Small intestine (tissue), 7 donors: ENCODE measurements around the gene TMCC2. TPM values are rescaled to one million over a fixed set of nuclear protein-coding genes. Genes with fewer than 3 reads are reported as not detected.
"Not testable (repeated sequence)": the region's sequence is repeated elsewhere in the genome, so short reads cannot be mapped to it uniquely, and the experiment has no call there.

Experiments
- DNase-seq, 2 donors: peaks; one replicate each; pipeline versions ENCODE4 v3.0.0 to v3.0.0-alpha.2; 2013
- FAIRE-seq: peaks from 2 replicates; lab custom pipeline; 2012; peaks lifted over from hg19 to GRCh38; lab: Jason Lieb, UNC
- H3K27ac ChIP-seq, 3 donors: one replicate each; pipeline ENCODE4 v1.5.1; 2013; ENCODE audit warnings: low read length in 2 of 3, mild to moderate bottlenecking in 2 of 3, control low read depth in 1 of 3, inconsistent platforms in 1 of 3, low read depth in 1 of 3, moderate library complexity in 1 of 3
- H3K27me3 ChIP-seq, 3 donors: one replicate each; pipeline ENCODE4 v1.6.1; 2013; ENCODE audit warnings: low read length in 3 of 3, inconsistent platforms in 1 of 3; ENCODE audit not compliant: control insufficient read depth in 3 of 3, insufficient read depth in 3 of 3
- H3K36me3 ChIP-seq, 3 donors: one replicate each; pipeline ENCODE4 v1.6.1; 2013; ENCODE audit warnings: low read length in 3 of 3, inconsistent platforms in 1 of 3, low read depth in 1 of 3, mild to moderate bottlenecking in 1 of 3, moderate library complexity in 1 of 3; ENCODE audit not compliant: control insufficient read depth in 3 of 3, insufficient read depth in 2 of 3
- H3K4me1 ChIP-seq, 3 donors: one replicate each; pipeline ENCODE4 v1.6.1; 2013; ENCODE audit warnings: low read length in 2 of 3, inconsistent platforms in 1 of 3, low read depth in 1 of 3, mild to moderate bottlenecking in 1 of 3, moderate library complexity in 1 of 3; ENCODE audit not compliant: control insufficient read depth in 3 of 3, insufficient read depth in 2 of 3
- H3K4me3 ChIP-seq, 3 donors: one replicate each; pipeline ENCODE4 v1.5.1; 2013; ENCODE audit warnings: low read length in 3 of 3, control low read depth in 1 of 3, inconsistent platforms in 1 of 3, low read depth in 1 of 3, mild to moderate bottlenecking in 1 of 3, moderate library complexity in 1 of 3
- H3K9me3 ChIP-seq, 2 donors: one replicate each; pipeline ENCODE4 v1.6.1; 2013; ENCODE audit warnings: low read depth in 1 of 2, low read length in 1 of 2; ENCODE audit not compliant: control insufficient read depth in 2 of 2, insufficient read depth in 1 of 2
- WGBS, 3 donors: extraction: QIAGEN DNeasy Blood & Tissue Kit; methylation state at CpG; one replicate each; pipeline ENCODE4 v1.1.7; 2013; 5-methylcytosine and 5-hydroxymethylcytosine counted together
- polyA plus RNA-seq, 4 donors: library from polyadenylated mRNA; stranded (reverse) in 3 of 4; unstranded in 1 of 4; fragments of 200-250 nt in 3 of 4; fragments of 120-200 nt in 1 of 4; gene quantifications; one replicate each; pipeline versions ENCODE4 v1.2.1 to v1.2.3, GENCODE V29; 2013
- donor health status: healthy with polysubstance abuse.
- donor health status: control.
- donor health status: control.
- donor health status: Bipolar disorder and iron deficiency.
- donor health status: healthy.

TMCC2 gene
- polyA plus RNA-seq, 4 donors = 0.54 to 1.7 (median 0.96) TPM

GRCh38 chr1:205291596-205291995 is 63.9 kb downstream of the TMCC2 start:
- 87 to 96% (median 92%) methylated on average over 6 of the region's 6 CpGs for WGBS, 3 donors

GRCh38 chr1:205293350-205294074 is 65.8 kb downstream of the TMCC2 start:
- FAIRE-seq (no peak), DNase-seq (no peak)
- 90 to 98% (median 95%) methylated on average over 10 of the region's 10 CpGs for WGBS, 3 donors
- Histone ChIP-seq H3K36me3 (no peaks in the 10 kb centered on the region), H3K4me3 (no peak overlapping the region), H3K27ac (peak overlapping the region; percentile 70 to 77 (median 71)), H3K27me3 (no peaks in the 10 kb centered on the region), H3K4me1 (peaks cover 8 to 23% (median 9%) of the 10 kb centered on the region in 3 donors), H3K9me3 (no peaks in the 10 kb centered on the region)

More at GRCh38 chr1:205291596-205291995, 63.9 kb downstream of the TMCC2 start:
- Histone ChIP-seq H3K4me3 (no peak overlapping the region), H3K27ac (no peak overlapping the region), H3K4me1 (peaks cover 8 to 23% (median 9%) of the 10 kb centered on the region in 3 donors), H3K27me3 (no peaks in the 10 kb centered on the region), H3K9me3 (no peaks in the 10 kb centered on the region), H3K36me3 (no peaks in the 10 kb centered on the region)
- DNase-seq = no peak
- no peak for FAIRE-seq

- DNase-seq (peak; percentile 77), FAIRE-seq (no peak)
- Histone ChIP-seq H3K4me3 (no peak overlapping the region), H3K27ac (peak overlapping the region; percentile 70 to 77 (median 71)), H3K4me1 (peaks cover 8 to 23% (median 9%) of the 10 kb centered on the region in 3 donors), H3K9me3 (no peaks in the 10 kb centered on the region), H3K36me3 (no peaks in the 10 kb centered on the region), H3K27me3 (no peaks in the 10 kb centered on the region)
- 15 to 46% (median 39%) methylated on average over 6 of the region's 6 CpGs for WGBS, 3 donors
These were observed 66.6 kb downstream of the TMCC2 start for GRCh38 chr1:205294175-205294917.

GRCh38 chr1:205294934-205295333 is 67.2 kb downstream of the TMCC2 start:
- Histone ChIP-seq H3K27ac (peak overlapping the region; percentile 70 to 77 (median 71)), H3K9me3 (no peaks in the 10 kb centered on the region), H3K4me1 (peaks cover 8 to 23% (median 9%) of the 10 kb centered on the region in 3 donors), H3K36me3 (peaks cover 0 to under 1% (median 0%) of the 10 kb centered on the region in 3 donors), H3K4me3 (no peak overlapping the region), H3K27me3 (no peaks in the 10 kb centered on the region)
- WGBS, 3 donors = 80 to 86% (median 81%) methylated on average over 5 of the region's 5 CpGs
- no peak for DNase-seq
- no peak for FAIRE-seq

GRCh38 chr1:205296154-205296553 is 68.4 kb downstream of the TMCC2 start:
- no peak overlapping the region for H3K27ac ChIP-seq
- H3K36me3 ChIP-seq = peaks cover 0 to 3% (median 0%) of the 10 kb centered on the region in 3 donors
- DNase-seq = no peak
- FAIRE-seq = no peak
- H3K9me3 ChIP-seq = no peaks in the 10 kb centered on the region
- no peak overlapping the region for H3K4me3 ChIP-seq
- H3K4me1 ChIP-seq = peaks cover 8 to 29% (median 9%) of the 10 kb centered on the region in 3 donors
- WGBS, 3 donors = 52 to 64% (median 61%) methylated on average over 2 of the region's 2 CpGs
- no peaks in the 10 kb centered on the region for H3K27me3 ChIP-seq

- not testable (repeated sequence) for H3K27me3 ChIP-seq, DNase-seq, H3K4me3 ChIP-seq, H3K27ac ChIP-seq, H3K9me3 ChIP-seq, FAIRE-seq
- WGBS, 3 donors = 92 to 95% (median 93%) methylated on average over 5 of the region's 5 CpGs
- H3K36me3 ChIP-seq = peaks cover 0 to 13% (median 3%) of the 10 kb centered on the region in 3 donors
- peaks cover 13 to 41% (median 14%) of the 10 kb centered on the region in 3 donors for H3K4me1 ChIP-seq
These were observed 69.9 kb downstream of the TMCC2 start for GRCh38 chr1:205297546-205298177.

- H3K36me3 ChIP-seq = peaks cover 3 to 21% (median 3%) of the 10 kb centered on the region in 3 donors
- H3K4me1 ChIP-seq = peaks cover 13 to 44% (median 14%) of the 10 kb centered on the region in 3 donors
- H3K27ac ChIP-seq = no peak overlapping the region
- DNase-seq = no peak
- H3K27me3 ChIP-seq = no peaks in the 10 kb centered on the region
- WGBS, 3 donors = 67 to 72% (median 69%) methylated on average over 9 of the region's 9 CpGs
- no peaks in the 10 kb centered on the region for H3K9me3 ChIP-seq
- no peak for FAIRE-seq
- no peak overlapping the region for H3K4me3 ChIP-seq
These were observed 70.6 kb downstream of the TMCC2 start for GRCh38 chr1:205298191-205298994.
